HG02623 (cell line): ENCODE data around the gene SSH3.
A peak's percentile ranks its signal among the peaks of the same experiment; 100 is the strongest.

Source experiments
- ATAC-seq: cut with Tn5 transposase; IDR thresholded peaks from one replicate; pipeline ENCODE4 v1.9.1; 2021; ENCODE audit warnings: moderate library complexity; ENCODE audit not compliant: unreplicated experiment

SSH3 gene

GRCh38 chr11:67268081-67268961, 35.0 kb upstream of the SSH3 start:
- ATAC-seq: no peak

- no peak for ATAC-seq
These were observed 34.4 kb upstream of the SSH3 start for GRCh38 chr11:67268962-67269268.

- ATAC-seq: no peak
These were observed 33.7 kb upstream of the SSH3 start for GRCh38 chr11:67269401-67270255.

- ATAC-seq: no peak
These were observed 32.8 kb upstream of the SSH3 start for GRCh38 chr11:67270256-67271204.

- ATAC-seq: no peak
These were observed 32.2 kb upstream of the SSH3 start for GRCh38 chr11:67271205-67271540.

- no peak for ATAC-seq
These were observed 31.6 kb upstream of the SSH3 start for GRCh38 chr11:67271541-67272284.

GRCh38 chr11:67272327-67273259, 30.7 kb upstream of the SSH3 start:
- no peak for ATAC-seq

- no peak for ATAC-seq
These were observed 29.9 kb upstream of the SSH3 start for GRCh38 chr11:67273260-67273990.

- ATAC-seq: no peak
These were observed 28.3 kb upstream of the SSH3 start for GRCh38 chr11:67274768-67275605.

GRCh38 chr11:67275606-67276409, 27.5 kb upstream of the SSH3 start:
- ATAC-seq: no peak

- no peak for ATAC-seq
These were observed 26.5 kb upstream of the SSH3 start for GRCh38 chr11:67276781-67277230.

- peak; percentile 67 for ATAC-seq
These were observed 25.9 kb upstream of the SSH3 start for GRCh38 chr11:67277231-67277961.

GRCh38 chr11:67278135-67278938, 25.0 kb upstream of the SSH3 start:
- ATAC-seq: no peak

- no peak for ATAC-seq
These were observed 24.3 kb upstream of the SSH3 start for GRCh38 chr11:67278939-67279588.
